Mammary epithelial cell (primary cell): Measurements from ENCODE around the gene BBIP1.
A peak's percentile ranks its signal among the peaks of the same experiment; 100 is the strongest.

Source experiments
- CTCF ChIP-seq, 2 donors: IDR thresholded peaks in 1 of 2; conservative IDR thresholded peaks in 1 of 2; 2 replicates each; pipeline ENCODE4 v1.5.1; 2011 to 2012; ENCODE audit warnings: inconsistent platforms in 2 of 2, low read length in 2 of 2, mild to moderate bottlenecking in 2 of 2, control low read depth in 1 of 2, low read depth in 1 of 2; ENCODE audit not compliant: insufficient read depth in 1 of 2; ENCODE audit errors: extremely low read depth in 1 of 2
- EZH2 ChIP-seq: IDR thresholded peaks from 2 replicates; pipeline ENCODE4 v1.6.1; 2012; ENCODE audit warnings: low read length, inconsistent platforms, borderline replicate concordance

- TF ChIP-seq CTCF (conservative IDR thresholded peaks at IDR 0.05 in 1 of 2, IDR thresholded peaks at IDR 0.05 in 1 of 2; ENCODE audit: extremely low read depth in 1 of 2, insufficient read depth in 1 of 2, low read depth in 1 of 2, low read length in 2 of 2) (peak; percentile 43 to 52), EZH2 (no peak)
These were observed 25.3 kb downstream of the BBIP1 start for GRCh38 chr10:110893559-110894179.
